Keratinocyte (primary cell): Measurements from ENCODE around the gene CLDN22. TPM values are rescaled to one million over a fixed set of nuclear protein-coding genes. Genes with fewer than 3 reads are reported as not detected.
"Not testable (repeated sequence)": the region's sequence is repeated elsewhere in the genome, so short reads cannot be mapped to it uniquely, and the experiment has no call there.

ENCODE experiments used
- DNase-seq: peaks from one replicate; pipeline ENCODE4 v3.0.0-alpha.2; 2011; ENCODE audit warnings: low read depth, missing footprints, low spot score
- FAIRE-seq: peaks from 2 replicates; lab custom pipeline; 2011; peaks lifted over from hg19 to GRCh38; lab: Jason Lieb, UNC
- H2AFZ ChIP-seq: 2 replicates; pipeline ENCODE4 v1.6.0; 2012; ENCODE audit warnings: low read length, control low read depth, inconsistent platforms; ENCODE audit not compliant: control insufficient read depth
- H3K27ac ChIP-seq: 2 replicates; pipeline ENCODE4 v1.5.1; 2011; ENCODE audit warnings: low read length; ENCODE audit not compliant: control insufficient read depth, insufficient read depth
- H3K27me3 ChIP-seq: 3 replicates; pipeline ENCODE4 v1.6.0; 2011; ENCODE audit warnings: low read length; ENCODE audit not compliant: control insufficient read depth, insufficient read depth; ENCODE audit errors: extremely low read depth
- H3K36me3 ChIP-seq, 2 experiments: 2 replicates in 1 of 2; 3 replicates in 1 of 2; pipeline ENCODE4 v1.5.1; 2011; ENCODE audit warnings: low read length in 2 of 2, mild to moderate bottlenecking in 1 of 2; ENCODE audit not compliant: control insufficient read depth in 2 of 2, insufficient read depth in 2 of 2; ENCODE audit errors: extremely low read depth in 1 of 2
- H3K4me1 ChIP-seq: 3 replicates; pipeline ENCODE4 v1.5.1; 2011; ENCODE audit warnings: low read length; ENCODE audit not compliant: control insufficient read depth, insufficient read depth; ENCODE audit errors: extremely low read depth
- H3K4me2 ChIP-seq: 3 replicates; pipeline ENCODE4 v1.6.0; 2011; ENCODE audit warnings: low read depth, low read length; ENCODE audit not compliant: control insufficient read depth, insufficient read depth; ENCODE audit errors: extremely low read depth
- H3K4me3 ChIP-seq, 3 experiments: fragments of 200-600 bp in 1 of 3; sonication (generic) in 1 of 3; 2 replicates in 2 of 3; 3 replicates in 1 of 3; pipeline ENCODE4 v1.5.1; 2011 to 2016; ENCODE audit warnings: low read length in 3 of 3, mild to moderate bottlenecking in 3 of 3, control low read depth in 2 of 3, inconsistent platforms in 1 of 3, low read depth in 1 of 3, mixed read lengths in 1 of 3, mixed run types in 1 of 3, moderate library complexity in 1 of 3; ENCODE audit not compliant: control insufficient read depth in 2 of 3, insufficient read depth in 2 of 3; ENCODE audit errors: extremely low read depth in 1 of 3
- H3K79me2 ChIP-seq: 2 replicates; pipeline ENCODE4 v1.6.0; 2012; ENCODE audit warnings: low read length; ENCODE audit not compliant: control insufficient read depth, insufficient read depth
- H3K9ac ChIP-seq: 3 replicates; pipeline ENCODE4 v1.6.0; 2011; ENCODE audit warnings: low read length; ENCODE audit not compliant: control insufficient read depth, insufficient read depth; ENCODE audit errors: extremely low read depth
- H3K9me1 ChIP-seq: 3 replicates; pipeline ENCODE4 v1.6.0; 2011; ENCODE audit warnings: low read length; ENCODE audit not compliant: control insufficient read depth, insufficient read depth; ENCODE audit errors: extremely low read depth
- H3K9me3 ChIP-seq: 2 replicates; pipeline ENCODE4 v1.5.1; 2012; ENCODE audit warnings: low read depth, low read length; ENCODE audit not compliant: control insufficient read depth
- H4K20me1 ChIP-seq: 3 replicates; pipeline ENCODE4 v1.6.0; 2011; ENCODE audit warnings: low read length; ENCODE audit not compliant: control insufficient read depth, insufficient read depth; ENCODE audit errors: extremely low read depth
- CTCF ChIP-seq, 3 experiments: IDR thresholded peaks in 1 of 3; conservative IDR thresholded peaks in 1 of 3; optimal IDR thresholded peaks in 1 of 3; 2 replicates in 2 of 3; 3 replicates in 1 of 3; pipeline versions ENCODE3 to v1.5.1; 2011; ENCODE audit warnings: low read length in 3 of 3, mild to moderate bottlenecking in 3 of 3, moderate library complexity in 2 of 3, control low read depth in 1 of 3, inconsistent platforms in 1 of 3; ENCODE audit not compliant: insufficient read depth in 2 of 3; ENCODE audit errors: extremely low read depth in 1 of 3
- EZH2 ChIP-seq: IDR thresholded peaks from one replicate; pipeline ENCODE4 v1.6.1; 2012; ENCODE audit warnings: inconsistent platforms, mild to moderate bottlenecking, low read length, moderate library complexity
- dilution Hi-C: fragments of 300-500 bp; cut with MboI; formaldehyde crosslinking; loops from one replicate; pipeline ENCODE4 v1.7.0; 2020; ENCODE audit warnings: low sequenced_read_pairs; ENCODE audit not compliant: extremely low pct_ligation_motif_present
- polyA plus RNA-seq, 5 experiments: library from polyadenylated mRNA; depleted of rRNA in 3 of 5; stranded (reverse) in 3 of 5; stranded (forward) in 1 of 5; unstranded in 1 of 5; fragments of >200 nt; gene quantifications; 1 replicate in 1 of 5; 2 replicates in 3 of 5; 3 replicates in 1 of 5; pipeline versions ENCODE4 v1.2.1 to v1.2.3, GENCODE V29; 2011 to 2012; ENCODE audit warnings: missing spikeins in 2 of 5, low read depth in 1 of 5, low replicate concordance in 1 of 5

Gene CLDN22
- polyA plus RNA-seq, 1 donor (not counting 4 experiments of a cell fraction or from before 2014, with no cell fraction given) = 0.03 TPM

GRCh38 chr4:183327827-183328226 lies 7.8 kb upstream of the CLDN22 start:
- Histone ChIP-seq H3K27ac (no peak overlapping the region), H4K20me1 (no peaks in the 10 kb centered on the region), H3K9ac (no peak overlapping the region), H3K4me1 (no peaks in the 10 kb centered on the region), H3K9me1 (no peaks in the 10 kb centered on the region), H3K4me3 (no peak overlapping the region), H3K27me3 (no peaks in the 10 kb centered on the region), H3K79me2 (no peaks in the 10 kb centered on the region), H3K9me3 (no peaks in the 10 kb centered on the region), H2AFZ (no peak overlapping the region), H3K4me2 (no peak overlapping the region), H3K36me3 (no peaks in the 10 kb centered on the region)
- dilution Hi-C loops = loop anchor here (10.0 kb wide), 1 partner anchor 77 kb away; no protein-coding TSS in a partner anchor
- DNase-seq = no peak
- FAIRE-seq = no peak
- no peak for TF ChIP-seq CTCF (optimal IDR thresholded peaks at IDR 0.05 in 1 of 3, IDR thresholded peaks at IDR 0.05 in 1 of 3, conservative IDR thresholded peaks at IDR 0.05 in 1 of 3; ENCODE audit: extremely low read depth in 1 of 3, insufficient read depth in 2 of 3, low read length in 3 of 3)
- no peak for TF ChIP-seq EZH2

- H3K4me1 ChIP-seq = no peaks in the 10 kb centered on the region
- no peaks in the 10 kb centered on the region for H4K20me1 ChIP-seq
- H3K9me3 ChIP-seq = no peaks in the 10 kb centered on the region
- H3K79me2 ChIP-seq = no peaks in the 10 kb centered on the region
- no peak overlapping the region for H3K27ac ChIP-seq
- no peaks in the 10 kb centered on the region for H3K9me1 ChIP-seq
- TF ChIP-seq CTCF (optimal IDR thresholded peaks at IDR 0.05 in 1 of 3, IDR thresholded peaks at IDR 0.05 in 1 of 3, conservative IDR thresholded peaks at IDR 0.05 in 1 of 3; ENCODE audit: extremely low read depth in 1 of 3, insufficient read depth in 2 of 3, low read length in 3 of 3) (no peak), EZH2 (no peak)
- dilution Hi-C loops = loop anchor here (10.0 kb wide), 1 partner anchor 78 kb away; no protein-coding TSS in a partner anchor
- no peaks in the 10 kb centered on the region for H3K27me3 ChIP-seq
- no peaks in the 10 kb centered on the region for H3K36me3 ChIP-seq
- no peak for FAIRE-seq
- no peak overlapping the region for H2AFZ ChIP-seq
- no peak overlapping the region for H3K9ac ChIP-seq
- DNase-seq = no peak
- no peak overlapping the region for H3K4me2 ChIP-seq
- H3K4me3 ChIP-seq = no peak overlapping the region
These were observed 6.8 kb upstream of the CLDN22 start for GRCh38 chr4:183326853-183327252.

GRCh38 chr4:183326387-183326786 lies 6.3 kb upstream of the CLDN22 start:
- not testable (repeated sequence) for H3K79me2 ChIP-seq, H3K9me1 ChIP-seq, DNase-seq, H3K9ac ChIP-seq, H4K20me1 ChIP-seq, H3K27ac ChIP-seq, H3K4me2 ChIP-seq, H3K36me3 ChIP-seq, H3K4me1 ChIP-seq, H3K9me3 ChIP-seq, H3K27me3 ChIP-seq, H2AFZ ChIP-seq, H3K4me3 ChIP-seq, FAIRE-seq
- dilution Hi-C loops = loop anchor here (10.0 kb wide), 1 partner anchor 78 kb away; no protein-coding TSS in a partner anchor
